ENCODE results near the gene JPH4.
A peak's percentile ranks its signal among the peaks of the same experiment; 100 is the strongest.

Gene JPH4

GRCh38 chr14:23559010-23559925, 19.3 kb downstream of the JPH4 start:
- Histone ChIP-seq H3K27ac (no peak overlapping the region), H3K9ac (no peak overlapping the region), H2AFZ (no peak overlapping the region), H3K4me2 (ENCODE audit: low read length) (no peak overlapping the region), H3K79me2 (no peaks in the 10 kb centered on the region), H3K36me3 (ENCODE audit: control insufficient read depth, insufficient read depth, low read length) (no peaks in the 10 kb centered on the region), H3K4me1 (peaks cover 7% of the 10 kb centered on the region), H3K27me3 (ENCODE audit: control insufficient read depth, insufficient read depth, low read length) (no peaks in the 10 kb centered on the region), H3K9me3 (ENCODE audit: control insufficient read depth, low read length) (no peaks in the 10 kb centered on the region), H3K4me3 (ENCODE audit: low read depth, low read length) (no peak overlapping the region)
- peak; percentile 95 for TF ChIP-seq CTCF (IDR thresholded peaks at IDR 0.05)

- no peak for TF ChIP-seq CTCF (IDR thresholded peaks at IDR 0.05)
- no peaks in the 10 kb centered on the region for H3K36me3 ChIP-seq (ENCODE audit: control insufficient read depth, insufficient read depth, low read length)
- H3K9ac ChIP-seq: no peak overlapping the region
- H3K27ac ChIP-seq: no peak overlapping the region
- no peak overlapping the region for H3K4me3 ChIP-seq (ENCODE audit: low read depth, low read length)
- no peaks in the 10 kb centered on the region for H3K27me3 ChIP-seq (ENCODE audit: control insufficient read depth, insufficient read depth, low read length)
- peaks cover 7% of the 10 kb centered on the region for H3K4me1 ChIP-seq
- H2AFZ ChIP-seq: no peak overlapping the region
- H3K79me2 ChIP-seq: no peaks in the 10 kb centered on the region
- H3K4me2 ChIP-seq (ENCODE audit: low read length): no peak overlapping the region
- no peaks in the 10 kb centered on the region for H3K9me3 ChIP-seq (ENCODE audit: control insufficient read depth, low read length)
These were observed 20.1 kb downstream of the JPH4 start for GRCh38 chr14:23558346-23559009.

- Histone ChIP-seq H2AFZ (no peak overlapping the region), H3K27ac (no peak overlapping the region)
- TF ChIP-seq CTCF (IDR thresholded peaks at IDR 0.05): no peak
These were observed 20.6 kb downstream of the JPH4 start for GRCh38 chr14:23557946-23558345.

GRCh38 chr14:23557521-23557920, 21.1 kb downstream of the JPH4 start:
- no peak for TF ChIP-seq CTCF (IDR thresholded peaks at IDR 0.05)
- Histone ChIP-seq H3K9me3 (ENCODE audit: control insufficient read depth, low read length) (no peaks in the 10 kb centered on the region), H3K79me2 (no peaks in the 10 kb centered on the region), H3K27ac (peak overlapping the region; percentile 97), H3K36me3 (ENCODE audit: control insufficient read depth, insufficient read depth, low read length) (no peaks in the 10 kb centered on the region), H3K4me2 (ENCODE audit: low read length) (no peak overlapping the region), H3K4me1 (peaks cover 7% of the 10 kb centered on the region), H3K4me3 (ENCODE audit: low read depth, low read length) (no peak overlapping the region), H2AFZ (no peak overlapping the region), H3K27me3 (ENCODE audit: control insufficient read depth, insufficient read depth, low read length) (no peaks in the 10 kb centered on the region), H3K9ac (no peak overlapping the region)

More at GRCh38 chr14:23557946-23558345, 20.6 kb downstream of the JPH4 start:
- Histone ChIP-seq H3K27me3 (ENCODE audit: control insufficient read depth, insufficient read depth, low read length) (no peaks in the 10 kb centered on the region), H3K4me1 (peaks cover 7% of the 10 kb centered on the region), H3K4me2 (ENCODE audit: low read length) (no peak overlapping the region), H3K36me3 (ENCODE audit: control insufficient read depth, insufficient read depth, low read length) (no peaks in the 10 kb centered on the region), H3K79me2 (no peaks in the 10 kb centered on the region), H3K9me3 (ENCODE audit: control insufficient read depth, low read length) (no peaks in the 10 kb centered on the region), H3K9ac (no peak overlapping the region), H3K4me3 (ENCODE audit: low read depth, low read length) (no peak overlapping the region)

Measured in parathyroid adenoma (tissue), 2 donors.